Coronary artery (tissue), 2 donors: ENCODE data around the gene ZSWIM1.

Experiments used
- DNase-seq: peaks from one replicate; pipeline ENCODE4 v3.0.0-alpha.2; 2017; ENCODE audit warnings: low spot score
- H3K27ac ChIP-seq, 2 donors: fragments of 200-600 bp; sonication (generic); one replicate each; pipeline ENCODE4 v1.5.1; 2016 to 2019
- H3K4me3 ChIP-seq: fragments of 200-600 bp; sonication (generic); 2 replicates; pipeline ENCODE4 v1.5.1; 2016; ENCODE audit warnings: mild to moderate bottlenecking, moderate library complexity
- CTCF ChIP-seq: fragments of 200-600 bp; sonication (generic); IDR thresholded peaks from one replicate; pipeline ENCODE4 v1.5.1; 2019; ENCODE audit warnings: antibody characterized with exemption

ZSWIM1 gene

GRCh38 chr20:45835825-45836224, 45.2 kb upstream of the ZSWIM1 start:
- peak; percentile 89 for DNase-seq
- no peak for TF ChIP-seq CTCF
- peak overlapping the region; percentile 86 to 97 for H3K27ac ChIP-seq
- peak overlapping the region; percentile 87 for H3K4me3 ChIP-seq

GRCh38 chr20:45836841-45837240, 44.2 kb upstream of the ZSWIM1 start:
- TF ChIP-seq CTCF = no peak
- peak overlapping the region in 1 of 2 donors; percentile 97 for H3K27ac ChIP-seq
- no peak for DNase-seq
- peak overlapping the region; percentile 61 for H3K4me3 ChIP-seq

GRCh38 chr20:45840700-45841198, 40.3 kb upstream of the ZSWIM1 start:
- no peak for DNase-seq
- H3K27ac ChIP-seq = peak overlapping the region in 1 of 2 donors; percentile 28
- no peak overlapping the region for H3K4me3 ChIP-seq
- no peak for TF ChIP-seq CTCF

GRCh38 chr20:45841407-45842129, 39.5 kb upstream of the ZSWIM1 start:
- Histone ChIP-seq H3K4me3 (no peak overlapping the region), H3K27ac (peak overlapping the region in 1 of 2 donors; percentile 43)
- no peak for TF ChIP-seq CTCF
- DNase-seq = no peak

- no peak for TF ChIP-seq CTCF
- Histone ChIP-seq H3K27ac (peak overlapping the region in 1 of 2 donors; percentile 43), H3K4me3 (no peak overlapping the region)
- no peak for DNase-seq
Observed at GRCh38 chr20:45842169-45842812, 38.7 kb upstream of the ZSWIM1 start.

GRCh38 chr20:45843506-45843905, 37.5 kb upstream of the ZSWIM1 start:
- no peak for DNase-seq
- H3K4me3 ChIP-seq = no peak overlapping the region
- H3K27ac ChIP-seq = no peak overlapping the region
- no peak for TF ChIP-seq CTCF

GRCh38 chr20:45845452-45845851, 35.6 kb upstream of the ZSWIM1 start:
- DNase-seq = no peak
- TF ChIP-seq CTCF = no peak
- Histone ChIP-seq H3K4me3 (no peak overlapping the region), H3K27ac (no peak overlapping the region)
